Pancreas (tissue), 10 donors: Measurements from ENCODE around the gene UNC45B. TPM values are rescaled to one million over a fixed set of nuclear protein-coding genes. Genes with fewer than 3 reads are reported as not detected.

Source experiments
- ATAC-seq, 4 donors: fragments of 200-7000 bp; cut with Tn5 transposase; one replicate each; pipeline versions ENCODE4 v1.8.0 to v1.9.1; 2020; ENCODE audit warnings: mild to moderate bottlenecking in 4 of 4, moderate library complexity in 4 of 4
- DNase-seq, 6 donors: peaks; one replicate each; pipeline ENCODE4 v3.0.0-alpha.2; 2020
- FAIRE-seq: peaks from 2 replicates; lab custom pipeline; 2012; peaks lifted over from hg19 to GRCh38; lab: Jason Lieb, UNC
- H3K27ac ChIP-seq, 4 donors: fragments of 200-600 bp; sonication (generic); 1 replicate in 3 of 4; 2 replicates in 1 of 4; pipeline versions ENCODE4 v1.5.0 to v1.8.0; 2020
- H3K27me3 ChIP-seq, 4 donors: fragments of 200-600 bp; one replicate each; pipeline ENCODE4 v1.8.0; 2021
- H3K36me3 ChIP-seq, 3 donors: fragments of 200-600 bp; sonication (generic) in 1 of 3; one replicate each; pipeline versions ENCODE4 v1.5.0 to v1.8.0; 2020 to 2021
- H3K4me1 ChIP-seq, 3 donors: fragments of 200-600 bp; one replicate each; pipeline ENCODE4 v1.8.0; 2021
- H3K4me3 ChIP-seq, 4 donors: fragments of 200-600 bp; sonication (generic) in 2 of 4; one replicate each; pipeline versions ENCODE4 v1.5.0 to v1.8.0; 2020 to 2021
- H3K9me3 ChIP-seq, 4 donors: fragments of 200-600 bp; one replicate each; pipeline ENCODE4 v1.8.0; 2021
- WGBS, 2 donors: extraction: QIAGEN DNeasy Blood & Tissue Kit; methylation state at CpG; one replicate each; pipeline ENCODE4 v1.1.7; 2013; 5-methylcytosine and 5-hydroxymethylcytosine counted together
- intact Hi-C, 3 donors: fragments of 100-400 bp; cut with DNase I; formaldehyde crosslinking; loops; one replicate each; pipeline versions ENCODE4 v1.11.1 to v1.14.2; 2022
- polyA plus RNA-seq, 2 donors: library from polyadenylated mRNA; stranded (reverse); fragments of 200-250 nt; gene quantifications; one replicate each; pipeline ENCODE4 v1.2.3, GENCODE V29; 2013
- total RNA-seq, 6 donors: library from RNA; stranded (reverse); fragmentation: NEBNext Ultra II Directional in 4 of 6; extraction: Animal tissue kit (Norgen Biotek cat#: 25700) in 4 of 6; gene quantifications; one replicate each; pipeline versions ENCODE4 v1.2.1 to v1.2.4, GENCODE V29; 2021 to 2023
- TF ChIP-seq, protein P1 (sequence below), 4 donors: fragments of 200-600 bp; sonication (generic) in 3 of 4; IDR thresholded peaks; one replicate each; pipeline versions ENCODE4 v1.5.0 to v1.8.0; 2021; ENCODE audit warnings: antibody characterized with exemption in 4 of 4
- donor health status: healthy with polysubstance abuse.
- donor health status: DM: no; HTN: no; CAD: no; lungs with moderate emphysema.
- donor health status: DM: no; HTN: no; CAD: no.
- donor health status: control.
- donor health status: control.
- donor health status: Bipolar disorder and iron deficiency.
- donor health status: DM: yes; HTN: yes; CAD: no.
- donor health status: DM: no; HTN: no; CAD: no.
- donor health status: DM: no; HTN: no; CAD: no.
- donor health status: DM: yes; HTN: yes; CAD: no.

The UNC45B gene
- total and polyA plus RNA-seq, 8 donors, result 0.02 to 0.06 (median 0.04) TPM; not detected in 5

- Histone ChIP-seq H3K9me3 (no peaks in the 10 kb centered on the region), H3K36me3 (no peaks in the 10 kb centered on the region), H3K4me3 (no peak overlapping the region), H3K27me3 (no peaks in the 10 kb centered on the region), H3K27ac (no peak overlapping the region), H3K4me1 (no peaks in the 10 kb centered on the region)
- TF ChIP-seq, protein P1, sequence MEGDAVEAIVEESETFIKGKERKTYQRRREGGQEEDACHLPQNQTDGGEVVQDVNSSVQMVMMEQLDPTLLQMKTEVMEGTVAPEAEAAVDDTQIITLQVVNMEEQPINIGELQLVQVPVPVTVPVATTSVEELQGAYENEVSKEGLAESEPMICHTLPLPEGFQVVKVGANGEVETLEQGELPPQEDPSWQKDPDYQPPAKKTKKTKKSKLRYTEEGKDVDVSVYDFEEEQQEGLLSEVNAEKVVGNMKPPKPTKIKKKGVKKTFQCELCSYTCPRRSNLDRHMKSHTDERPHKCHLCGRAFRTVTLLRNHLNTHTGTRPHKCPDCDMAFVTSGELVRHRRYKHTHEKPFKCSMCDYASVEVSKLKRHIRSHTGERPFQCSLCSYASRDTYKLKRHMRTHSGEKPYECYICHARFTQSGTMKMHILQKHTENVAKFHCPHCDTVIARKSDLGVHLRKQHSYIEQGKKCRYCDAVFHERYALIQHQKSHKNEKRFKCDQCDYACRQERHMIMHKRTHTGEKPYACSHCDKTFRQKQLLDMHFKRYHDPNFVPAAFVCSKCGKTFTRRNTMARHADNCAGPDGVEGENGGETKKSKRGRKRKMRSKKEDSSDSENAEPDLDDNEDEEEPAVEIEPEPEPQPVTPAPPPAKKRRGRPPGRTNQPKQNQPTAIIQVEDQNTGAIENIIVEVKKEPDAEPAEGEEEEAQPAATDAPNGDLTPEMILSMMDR (IDR thresholded peaks at IDR 0.05), result no peak
- FAIRE-seq, result no peak
- ATAC-seq, result no peak
- 79 to 89% methylated on average over 3 of the region's 3 CpGs for WGBS, 2 donors
- intact Hi-C loops, result no loop called here
- DNase-seq, result no peak
These were observed 87.7 kb downstream of the UNC45B start for GRCh38 chr17:35235289-35235688.

DNA sequence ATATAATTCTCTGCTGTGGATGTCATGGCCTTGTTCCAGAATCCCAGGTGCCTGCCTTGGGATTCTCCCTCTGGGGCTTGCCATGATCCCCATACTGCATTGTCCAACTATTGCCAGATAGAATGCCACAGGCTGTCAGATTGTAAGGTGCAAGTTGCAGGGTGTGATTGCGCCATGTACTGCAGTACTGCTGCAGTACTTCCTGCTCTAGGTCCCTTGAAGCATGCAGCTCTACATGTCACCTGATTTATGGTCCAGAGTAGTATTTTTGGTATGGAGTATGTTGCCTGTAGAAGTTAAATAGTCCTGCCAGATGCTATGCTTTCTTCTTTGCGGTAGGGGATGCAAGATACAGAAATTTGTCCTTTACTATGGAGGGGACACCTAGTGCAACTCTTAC is 88.3 kb downstream of the UNC45B start:
- TF ChIP-seq, protein P1 (IDR thresholded peaks at IDR 0.05), result no peak
- intact Hi-C loops, result no loop called here
- no peak for FAIRE-seq

GRCh38 chr17:35236821-35237220 is 89.2 kb downstream of the UNC45B start:
- intact Hi-C loops, result no loop called here
- no peaks in the 10 kb centered on the region for H3K9me3 ChIP-seq
- TF ChIP-seq, protein P1 (IDR thresholded peaks at IDR 0.05), result no peak
- no peak overlapping the region for H3K27ac ChIP-seq
- H3K4me1 ChIP-seq, result peaks cover 0 to 7% (median 0%) of the 10 kb centered on the region in 3 donors
- ATAC-seq, result no peak
- no peak overlapping the region for H3K4me3 ChIP-seq
- DNase-seq, result no peak
- no peak for FAIRE-seq
- WGBS, 2 donors, result 79 to 83% methylated on average over 5 of the region's 5 CpGs
- no peaks in the 10 kb centered on the region for H3K36me3 ChIP-seq
- no peaks in the 10 kb centered on the region for H3K27me3 ChIP-seq

More for the DNA sequence above, 88.3 kb downstream of the UNC45B start:
- no peaks in the 10 kb centered on the region for H3K4me1 ChIP-seq
- no peak for ATAC-seq
- no peak for DNase-seq
- no peaks in the 10 kb centered on the region for H3K27me3 ChIP-seq
- no peaks in the 10 kb centered on the region for H3K36me3 ChIP-seq
- H3K9me3 ChIP-seq, result no peaks in the 10 kb centered on the region
- H3K4me3 ChIP-seq, result no peak overlapping the region
- H3K27ac ChIP-seq, result no peak overlapping the region
- WGBS, 2 donors, result 45 to 51% methylated on average over 2 of the region's 2 CpGs

DNA sequence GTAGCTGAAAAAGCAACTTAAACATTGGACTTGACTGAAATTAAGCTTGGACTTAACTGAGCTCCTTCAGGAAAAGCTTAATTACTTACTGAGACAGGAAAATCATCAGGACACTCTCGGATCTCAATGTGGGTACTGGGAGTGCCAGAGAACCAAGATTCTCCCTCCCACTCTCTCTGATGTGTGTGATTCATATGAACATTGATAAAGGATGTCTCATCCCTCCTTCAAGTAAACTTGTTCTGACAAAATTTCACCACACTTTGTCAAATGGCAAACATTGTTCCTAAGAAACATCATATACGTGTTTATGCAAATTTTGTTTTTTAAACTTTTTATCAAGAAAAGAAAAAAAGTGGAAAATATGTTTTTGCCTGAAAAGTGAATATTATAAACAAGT is 91.2 kb downstream of the UNC45B start:
- intact Hi-C loops, result no loop called here
- no peaks in the 10 kb centered on the region for H3K9me3 ChIP-seq
- no peaks in the 10 kb centered on the region for H3K36me3 ChIP-seq
- H3K27ac ChIP-seq, result no peak overlapping the region
- TF ChIP-seq, protein P1 (IDR thresholded peaks at IDR 0.05), result no peak
- 88 to 91% methylated on average over 2 of the region's 2 CpGs for WGBS, 2 donors
- H3K4me1 ChIP-seq, result peaks cover 0 to 7% (median 0%) of the 10 kb centered on the region in 3 donors
- ATAC-seq (no peak), DNase-seq (no peak), FAIRE-seq (no peak)
- no peak overlapping the region for H3K4me3 ChIP-seq
- H3K27me3 ChIP-seq, result no peaks in the 10 kb centered on the region

Other genes with a start within 250 kb of the UNC45B start
- gene CCT6B, start 186.4 kb upstream of the UNC45B start, total RNA-seq, result 1 to 10 TPM in 5 of 6 donors, under 1 TPM in 1; 0.69 to 4.0 (median 1.3) TPM
- 1 to 10 TPM in 1 of 2 donors, under 1 TPM in 1; 0.68 to 2.5 TPM for gene CCT6B, start 186.4 kb upstream of the UNC45B start, polyA plus RNA-seq
- 1 to 10 TPM; 3.8 to 9.7 (median 5.7) TPM for gene ZNF830, start 186.3 kb upstream of the UNC45B start, total RNA-seq
- 1 to 10 TPM; 4.0 to 9.3 TPM for gene ZNF830, start 186.3 kb upstream of the UNC45B start, polyA plus RNA-seq
- gene LIG3, start 167.3 kb upstream of the UNC45B start, total RNA-seq, result 10 to 100 TPM; 14.6 to 22.2 (median 18.8) TPM
- 10 to 100 TPM in 1 of 2 donors, 1 to 10 TPM in 1; 6.4 to 11.6 TPM for gene LIG3, start 167.3 kb upstream of the UNC45B start, polyA plus RNA-seq
- gene RFFL, start 84.1 kb upstream of the UNC45B start, total RNA-seq, result 10 to 100 TPM; 12.9 to 24.4 (median 17.4) TPM
- 1 to 10 TPM; 3.6 to 5.9 TPM for gene RFFL, start 84.1 kb upstream of the UNC45B start, polyA plus RNA-seq
- gene RAD51D, start 28.0 kb upstream of the UNC45B start, total RNA-seq, result 1 to 10 TPM; 4.4 to 9.4 (median 5.8) TPM
- gene RAD51D, start 28.0 kb upstream of the UNC45B start, polyA plus RNA-seq, result 1 to 10 TPM; 4.3 to 4.9 TPM
- not detected for gene FNDC8, start 26.2 kb upstream of the UNC45B start, total RNA-seq
- gene FNDC8, start 26.2 kb upstream of the UNC45B start, polyA plus RNA-seq, result not detected
- gene NLE1, start 5.5 kb upstream of the UNC45B start, total RNA-seq, result 10 to 100 TPM; 10.6 to 32.2 (median 16.9) TPM
- gene NLE1, start 5.5 kb upstream of the UNC45B start, polyA plus RNA-seq, result 1 to 10 TPM; 6.4 to 7.6 TPM
- not detected for gene SLC35G3, start 46.6 kb downstream of the UNC45B start, total RNA-seq
- gene SLC35G3, start 46.6 kb downstream of the UNC45B start, polyA plus RNA-seq, result not detected
- 10 to 100 TPM in 2 of 6 donors, 1 to 10 TPM in 4; 5.7 to 18.8 (median 7.1) TPM for gene SLFN5, start 95.3 kb downstream of the UNC45B start, total RNA-seq
- 1 to 10 TPM; 1.9 to 2.0 TPM for gene SLFN5, start 95.3 kb downstream of the UNC45B start, polyA plus RNA-seq
- 10 to 100 TPM in 1 of 6 donors, 1 to 10 TPM in 5; 2.4 to 14.1 (median 4.2) TPM for gene SLFN11, start 225.8 kb downstream of the UNC45B start, total RNA-seq
- gene SLFN11, start 225.8 kb downstream of the UNC45B start, polyA plus RNA-seq, result 1 to 10 TPM; 2.7 to 3.1 TPM